ENCODE data around the gene CACNB4. TPM values are rescaled to one million over a fixed set of nuclear protein-coding genes. Genes with fewer than 3 reads are reported as not detected.
"Not testable (repeated sequence)": the region's sequence is repeated elsewhere in the genome, so short reads cannot be mapped to it uniquely, and the experiment has no call there.

Gene CACNB4
- total RNA-seq, 4 donors from 2014 or later = 3.5 to 4.8 (median 4.3) TPM

GRCh38 chr2:152015552-152015951 is 83.3 kb downstream of the CACNB4 start:
- 52 to 71% methylated on average over 5 of the region's 5 CpGs for WGBS, 2 donors
- H3K27me3 ChIP-seq = no peaks in the 10 kb centered on the region
- DNase-seq (ENCODE audit: low spot score in 2 of 2) = no peak
- H3K36me3 ChIP-seq = no peaks in the 10 kb centered on the region
- no peaks in the 10 kb centered on the region for H3K9me3 ChIP-seq
- no peak overlapping the region for H3K27ac ChIP-seq
- H3K4me3 ChIP-seq = no peak overlapping the region
- TF ChIP-seq CTCF (IDR thresholded peaks at IDR 0.05) (no peak), EP300 (IDR thresholded peaks at IDR 0.05) (no peak), POLR2A (IDR thresholded peaks at IDR 0.05) (no peak)
- H3K4me1 ChIP-seq = no peaks in the 10 kb centered on the region

- no peak overlapping the region for H3K27ac ChIP-seq
- no peak overlapping the region for H3K4me3 ChIP-seq
- DNase-seq (ENCODE audit: low spot score in 2 of 2) = no peak
- no peaks in the 10 kb centered on the region for H3K36me3 ChIP-seq
- WGBS, 2 donors = 80 to 82% methylated on average over 1 of the region's 1 CpG
- no peak for TF ChIP-seq CTCF (IDR thresholded peaks at IDR 0.05)
- no peak for TF ChIP-seq EP300 (IDR thresholded peaks at IDR 0.05)
- TF ChIP-seq POLR2A (IDR thresholded peaks at IDR 0.05) = no peak
- H3K27me3 ChIP-seq = no peaks in the 10 kb centered on the region
- H3K4me1 ChIP-seq = no peaks in the 10 kb centered on the region
- H3K9me3 ChIP-seq = no peaks in the 10 kb centered on the region
Measured at GRCh38 chr2:152012697-152013096, 86.1 kb downstream of the CACNB4 start.

GRCh38 chr2:152011724-152012123 is 87.1 kb downstream of the CACNB4 start:
- no peak overlapping the region for H3K4me3 ChIP-seq
- no peak overlapping the region for H3K27ac ChIP-seq
- no peak for DNase-seq (ENCODE audit: low spot score in 2 of 2)
- 86 to 89% methylated on average over 2 of the region's 2 CpGs for WGBS, 2 donors
- no peaks in the 10 kb centered on the region for H3K27me3 ChIP-seq
- no peak for TF ChIP-seq POLR2A (IDR thresholded peaks at IDR 0.05)
- no peak for TF ChIP-seq CTCF (IDR thresholded peaks at IDR 0.05)
- no peak for TF ChIP-seq EP300 (IDR thresholded peaks at IDR 0.05)
- no peaks in the 10 kb centered on the region for H3K4me1 ChIP-seq
- no peaks in the 10 kb centered on the region for H3K36me3 ChIP-seq
- no peaks in the 10 kb centered on the region for H3K9me3 ChIP-seq

- Histone ChIP-seq H3K4me3 (no peak overlapping the region), H3K9me3 (no peaks in the 10 kb centered on the region), H3K27me3 (no peaks in the 10 kb centered on the region), H3K36me3 (no peaks in the 10 kb centered on the region), H3K27ac (no peak overlapping the region), H3K4me1 (peaks cover 0 to 10% (median 0%) of the 10 kb centered on the region in 4 donors)
- TF ChIP-seq CTCF (IDR thresholded peaks at IDR 0.05) = no peak
- TF ChIP-seq EP300 (IDR thresholded peaks at IDR 0.05) = no peak
- TF ChIP-seq POLR2A (IDR thresholded peaks at IDR 0.05) = no peak
- no peak for DNase-seq (ENCODE audit: low spot score in 2 of 2)
- 68 to 69% methylated on average over 4 of the region's 4 CpGs for WGBS, 2 donors
Measured at GRCh38 chr2:152005607-152006006, 93.2 kb downstream of the CACNB4 start.

- WGBS, 2 donors = 73 to 77% methylated on average over 5 of the region's 5 CpGs
- DNase-seq (ENCODE audit: low spot score in 2 of 2); H3K27me3 ChIP-seq; H3K9me3 ChIP-seq; H3K4me1 ChIP-seq; H3K27ac ChIP-seq; H3K36me3 ChIP-seq; H3K4me3 ChIP-seq: not testable (repeated sequence)
Measured at GRCh38 chr2:152003283-152003682, 95.6 kb downstream of the CACNB4 start.

- DNase-seq (ENCODE audit: low spot score in 2 of 2) = peak in 1 of 2 donors; percentile 18
- H3K4me1 ChIP-seq = peaks cover 0 to 10% (median 0%) of the 10 kb centered on the region in 4 donors
- 49 to 51% methylated on average over 6 of the region's 6 CpGs for WGBS, 2 donors
- no peaks in the 10 kb centered on the region for H3K36me3 ChIP-seq
- no peaks in the 10 kb centered on the region for H3K9me3 ChIP-seq
- no peak overlapping the region for H3K27ac ChIP-seq
- TF ChIP-seq POLR2A (IDR thresholded peaks at IDR 0.05) = no peak
- TF ChIP-seq EP300 (IDR thresholded peaks at IDR 0.05) = no peak
- TF ChIP-seq CTCF (IDR thresholded peaks at IDR 0.05) = peak in 4 of 5 experiments; percentile 32 to 68 (median 52)
- no peak overlapping the region for H3K4me3 ChIP-seq
- H3K27me3 ChIP-seq = no peaks in the 10 kb centered on the region
Measured at GRCh38 chr2:151999053-151999452, 99.8 kb downstream of the CACNB4 start.

Data from tibial nerve (tissue), 4 donors.